GM19468 (cell line): Measurements from ENCODE around the gene LIG4.

Source experiments
- ATAC-seq: cut with Tn5 transposase; IDR thresholded peaks from one replicate; pipeline ENCODE4 v1.9.1; 2021; ENCODE audit warnings: mild to moderate bottlenecking, moderate library complexity, moderate number of reproducible peaks; ENCODE audit not compliant: unreplicated experiment; ENCODE audit errors: extremely low read depth

The LIG4 gene

GRCh38 chr13:108195146-108195545 is 20.2 kb downstream of the LIG4 start:
- no peak for ATAC-seq

- no peak for ATAC-seq
Measured at GRCh38 chr13:108194435-108194936, 20.9 kb downstream of the LIG4 start.

- no peak for ATAC-seq
Measured at GRCh38 chr13:108193806-108194205, 21.5 kb downstream of the LIG4 start.

- no peak for ATAC-seq
Measured at GRCh38 chr13:108190897-108191296, 24.4 kb downstream of the LIG4 start.

GRCh38 chr13:108188260-108188659 is 27.1 kb downstream of the LIG4 start:
- ATAC-seq: no peak

- ATAC-seq: no peak
Measured at GRCh38 chr13:108185223-108185622, 30.1 kb downstream of the LIG4 start.

GRCh38 chr13:108182652-108183051 is 32.7 kb downstream of the LIG4 start:
- no peak for ATAC-seq

GRCh38 chr13:108178078-108178477 is 37.3 kb downstream of the LIG4 start:
- ATAC-seq: no peak

- ATAC-seq: no peak
Measured at GRCh38 chr13:108176685-108177274, 38.6 kb downstream of the LIG4 start.

- no peak for ATAC-seq
Measured at GRCh38 chr13:108168929-108169328, 46.4 kb downstream of the LIG4 start.

GRCh38 chr13:108166078-108166477 is 49.3 kb downstream of the LIG4 start:
- no peak for ATAC-seq

GRCh38 chr13:108158746-108159145 is 56.6 kb downstream of the LIG4 start:
- no peak for ATAC-seq
